D721Med (cell line): Measurements from ENCODE around the gene JADE1.

ENCODE experiments used
- DNase-seq: peaks from one replicate; pipeline ENCODE4 v3.0.0; 2011; ENCODE audit warnings: low spot score; ENCODE audit not compliant: insufficient read length
- FAIRE-seq: peaks from 2 replicates; lab custom pipeline; 2011; peaks lifted over from hg19 to GRCh38; lab: Jason Lieb, UNC
- CTCF ChIP-seq: IDR thresholded peaks from 2 replicates; pipeline ENCODE4 v1.5.1; 2012; ENCODE audit warnings: mild to moderate bottlenecking, control low read depth; ENCODE audit not compliant: insufficient read depth; ENCODE audit errors: missing control alignments

The JADE1 gene

GRCh38 chr4:128862608-128863311 is 53.3 kb downstream of the JADE1 start:
- TF ChIP-seq CTCF: no peak
- FAIRE-seq (no peak), DNase-seq (no peak)

- peak; percentile 54 for DNase-seq
- peak; percentile 86 for TF ChIP-seq CTCF
- peak; percentile 29 for FAIRE-seq
Measured at GRCh38 chr4:128863312-128864075, 54.0 kb downstream of the JADE1 start.

GRCh38 chr4:128865132-128865531 is 55.6 kb downstream of the JADE1 start:
- FAIRE-seq (no peak), DNase-seq (no peak)
- no peak for TF ChIP-seq CTCF

- DNase-seq (no peak), FAIRE-seq (no peak)
- TF ChIP-seq CTCF: no peak
Measured at GRCh38 chr4:128866269-128866668, 56.8 kb downstream of the JADE1 start.

GRCh38 chr4:128866691-128867090 is 57.2 kb downstream of the JADE1 start:
- DNase-seq (no peak), FAIRE-seq (no peak)
- TF ChIP-seq CTCF: no peak

- TF ChIP-seq CTCF: no peak
- DNase-seq: no peak
- FAIRE-seq: no peak
Measured at GRCh38 chr4:128868758-128869157, 59.3 kb downstream of the JADE1 start.
